Hepatocyte (in vitro differentiated cells): ENCODE results near the gene SGPL1. TPM values are rescaled to one million over a fixed set of nuclear protein-coding genes. Genes with fewer than 3 reads are reported as not detected.

Source experiments
- DNase-seq: peaks from one replicate; pipeline ENCODE4 v3.0.0-alpha.2; 2016; ENCODE audit warnings: low spot score
- H2AFZ ChIP-seq: fragments of 200-600 bp; sonication (generic); 2 replicates; pipeline ENCODE4 v1.6.0; 2016; ENCODE audit warnings: antibody characterized with exemption, mild to moderate bottlenecking
- H3K27ac ChIP-seq: fragments of 200-600 bp; sonication (generic); 2 replicates; pipeline ENCODE4 v1.5.1; 2016; ENCODE audit warnings: mild to moderate bottlenecking
- H3K27me3 ChIP-seq: fragments of 200-600 bp; sonication (generic); 2 replicates; pipeline ENCODE4 v1.6.1; 2016
- H3K36me3 ChIP-seq: fragments of 200-600 bp; sonication (generic); replicated peaks from 2 replicates; pipeline ENCODE4 v1.5.1; 2016; ENCODE audit warnings: low read depth; ENCODE audit not compliant: insufficient read depth
- H3K4me1 ChIP-seq: fragments of 200-600 bp; sonication (generic); 2 replicates; pipeline ENCODE4 v1.5.1; 2016; ENCODE audit warnings: mild to moderate bottlenecking, moderate library complexity; ENCODE audit not compliant: insufficient read depth
- H3K4me2 ChIP-seq: fragments of 200-600 bp; sonication (generic); 2 replicates; pipeline ENCODE4 v1.6.0; 2016
- H3K4me3 ChIP-seq: fragments of 200-600 bp; sonication (generic); 2 replicates; pipeline ENCODE4 v1.5.1; 2016; ENCODE audit warnings: mild to moderate bottlenecking
- H3K79me2 ChIP-seq: fragments of 200-600 bp; sonication (generic); 2 replicates; pipeline ENCODE4 v1.6.0; 2017; ENCODE audit warnings: mild to moderate bottlenecking
- H3K9me2 ChIP-seq: fragments of 200-600 bp; sonication (generic); replicated peaks from 2 replicates; pipeline ENCODE4 v1.6.0; 2017; ENCODE audit warnings: mild to moderate bottlenecking; ENCODE audit not compliant: insufficient read depth
- H3K9me3 ChIP-seq: fragments of 200-600 bp; sonication (generic); 2 replicates; pipeline ENCODE4 v1.5.1; 2016; ENCODE audit warnings: low read depth, mild to moderate bottlenecking
- H4K20me1 ChIP-seq: fragments of 200-600 bp; sonication (generic); 2 replicates; pipeline ENCODE4 v1.6.0; 2016; ENCODE audit warnings: mild to moderate bottlenecking; ENCODE audit not compliant: insufficient read depth, poor library complexity, severe bottlenecking
- EZH2 ChIP-seq: fragments of 200-600 bp; sonication (generic); IDR thresholded peaks from 2 replicates; pipeline ENCODE4 v1.6.1; 2016; ENCODE audit warnings: antibody characterized with exemption, mild to moderate bottlenecking, borderline replicate concordance
- EZH2phosphoT487 ChIP-seq: fragments of 200-600 bp; sonication (generic); IDR thresholded peaks from one replicate; pipeline ENCODE4 v1.6.1; 2018; ENCODE audit warnings: antibody characterized with exemption, mild to moderate bottlenecking, low read depth, moderate library complexity; ENCODE audit not compliant: unreplicated experiment, severe bottlenecking
- WGBS: methylation state at CpG from one replicate; pipeline ENCODE4 v1.1.6; 2016; ENCODE audit warnings: low lambda C conversion rate; ENCODE audit errors: missing lambda C conversion rate; 5-methylcytosine and 5-hydroxymethylcytosine counted together
- polyA plus RNA-seq: library from polyadenylated mRNA; unstranded; fragments of >200 nt; fragmentation: Nextera tagmentation; extraction: Ambion mirVana; gene quantifications from 2 replicates; pipeline ENCODE4 v1.2.1, GENCODE V29; 2016
- total RNA-seq: library from RNA; depleted of rRNA; stranded (reverse); fragments of >200 nt; gene quantifications from 2 replicates; pipeline ENCODE4 v1.2.3, GENCODE V29; 2014
- TF ChIP-seq, protein P1 (sequence below): fragments of 200-600 bp; sonication (generic); IDR thresholded peaks from 2 replicates; pipeline ENCODE4 v1.5.1; 2016; ENCODE audit warnings: antibody characterized with exemption, mild to moderate bottlenecking; ENCODE audit not compliant: poor library complexity

SGPL1 gene
- total and polyA plus RNA-seq, 2 experiments from 2014 or later: 20.2 to 43.5 TPM

DNA sequence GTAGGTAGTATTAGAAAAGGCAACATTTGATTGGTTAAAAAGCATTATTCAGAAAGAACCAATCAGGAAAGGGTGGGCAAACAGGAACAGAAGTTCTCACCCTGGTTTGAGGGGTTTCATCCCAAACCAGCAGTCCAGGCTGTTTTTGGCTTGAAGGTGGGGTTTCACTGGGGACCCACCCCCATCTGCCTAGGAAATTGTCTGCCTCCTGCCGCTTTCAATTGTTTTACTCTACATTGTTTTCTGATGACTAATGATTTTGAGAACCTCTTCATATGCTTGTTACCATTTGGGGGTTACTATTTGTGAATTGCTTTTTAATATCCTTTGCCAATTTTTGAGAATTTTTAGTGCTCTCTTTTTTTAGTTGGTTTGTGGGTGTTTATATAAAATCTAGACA, 75.9 kb downstream of the SGPL1 start:
- Histone ChIP-seq H3K4me2 (no peak overlapping the region), H3K27ac (no peak overlapping the region), H3K9me3 (no peaks in the 10 kb centered on the region), H2AFZ (no peak overlapping the region), H3K4me3 (no peak overlapping the region), H3K36me3 (no peaks in the 10 kb centered on the region), H3K27me3 (no peaks in the 10 kb centered on the region), H3K9me2 (no peaks in the 10 kb centered on the region), H4K20me1 (peaks cover 6% of the 10 kb centered on the region), H3K4me1 (peaks cover 26% of the 10 kb centered on the region), H3K79me2 (peaks cover 10% of the 10 kb centered on the region)
- DNase-seq: no peak
- TF ChIP-seq EZH2phosphoT487 (no peak), EZH2 (no peak)
- TF ChIP-seq, protein P1, sequence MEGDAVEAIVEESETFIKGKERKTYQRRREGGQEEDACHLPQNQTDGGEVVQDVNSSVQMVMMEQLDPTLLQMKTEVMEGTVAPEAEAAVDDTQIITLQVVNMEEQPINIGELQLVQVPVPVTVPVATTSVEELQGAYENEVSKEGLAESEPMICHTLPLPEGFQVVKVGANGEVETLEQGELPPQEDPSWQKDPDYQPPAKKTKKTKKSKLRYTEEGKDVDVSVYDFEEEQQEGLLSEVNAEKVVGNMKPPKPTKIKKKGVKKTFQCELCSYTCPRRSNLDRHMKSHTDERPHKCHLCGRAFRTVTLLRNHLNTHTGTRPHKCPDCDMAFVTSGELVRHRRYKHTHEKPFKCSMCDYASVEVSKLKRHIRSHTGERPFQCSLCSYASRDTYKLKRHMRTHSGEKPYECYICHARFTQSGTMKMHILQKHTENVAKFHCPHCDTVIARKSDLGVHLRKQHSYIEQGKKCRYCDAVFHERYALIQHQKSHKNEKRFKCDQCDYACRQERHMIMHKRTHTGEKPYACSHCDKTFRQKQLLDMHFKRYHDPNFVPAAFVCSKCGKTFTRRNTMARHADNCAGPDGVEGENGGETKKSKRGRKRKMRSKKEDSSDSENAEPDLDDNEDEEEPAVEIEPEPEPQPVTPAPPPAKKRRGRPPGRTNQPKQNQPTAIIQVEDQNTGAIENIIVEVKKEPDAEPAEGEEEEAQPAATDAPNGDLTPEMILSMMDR: no peak
- WGBS: 84% methylated on average over 1 of the region's 1 CpG

DNA sequence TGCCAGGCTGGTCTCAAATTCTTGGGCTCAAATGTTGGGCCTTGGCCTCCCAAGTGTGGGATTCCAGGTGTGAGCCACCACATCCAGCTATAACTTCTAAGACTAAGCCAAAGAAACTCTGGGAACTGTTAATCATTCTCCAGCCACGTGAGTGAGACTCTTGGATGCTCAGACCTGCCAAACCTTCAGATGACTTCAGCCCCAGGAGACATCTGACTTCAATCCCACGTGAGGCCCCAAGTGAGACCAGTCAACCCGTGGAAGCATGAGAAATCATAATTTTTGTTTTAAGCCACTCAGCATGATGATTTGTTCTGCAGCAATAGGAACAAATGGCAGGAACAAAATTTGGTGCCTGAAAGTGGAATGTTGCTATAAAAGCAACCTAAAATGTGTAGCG, 76.9 kb downstream of the SGPL1 start:
- Histone ChIP-seq H2AFZ (no peak overlapping the region), H4K20me1 (no peaks in the 10 kb centered on the region), H3K4me3 (no peak overlapping the region), H3K9me3 (no peaks in the 10 kb centered on the region), H3K79me2 (no peaks in the 10 kb centered on the region), H3K27me3 (no peaks in the 10 kb centered on the region), H3K36me3 (no peaks in the 10 kb centered on the region), H3K4me2 (no peak overlapping the region), H3K9me2 (no peaks in the 10 kb centered on the region), H3K4me1 (peaks cover 17% of the 10 kb centered on the region), H3K27ac (no peak overlapping the region)
- TF ChIP-seq EZH2 (no peak), EZH2phosphoT487 (no peak)
- TF ChIP-seq, protein P1: no peak
- DNase-seq: no peak
- WGBS: 90% methylated on average over 4 of the region's 4 CpGs

GRCh38 chr10:70893227-70894006, 77.7 kb downstream of the SGPL1 start:
- no peak overlapping the region for H3K4me2 ChIP-seq
- TF ChIP-seq EZH2phosphoT487: no peak
- TF ChIP-seq, protein P1: no peak
- TF ChIP-seq EZH2: no peak

More at GRCh38 chr10:70893227-70894006, 77.7 kb downstream of the SGPL1 start:
- no peak for DNase-seq
- H3K27me3 ChIP-seq: no peaks in the 10 kb centered on the region
- H3K9me2 ChIP-seq: no peaks in the 10 kb centered on the region
- no peaks in the 10 kb centered on the region for H3K79me2 ChIP-seq
- H3K27ac ChIP-seq: no peak overlapping the region
- no peak overlapping the region for H2AFZ ChIP-seq
- 84% methylated on average over 10 of the region's 10 CpGs for WGBS
- no peaks in the 10 kb centered on the region for H3K9me3 ChIP-seq
- no peaks in the 10 kb centered on the region for H4K20me1 ChIP-seq
- H3K36me3 ChIP-seq: no peaks in the 10 kb centered on the region
- peaks cover 17% of the 10 kb centered on the region for H3K4me1 ChIP-seq
- H3K4me3 ChIP-seq: no peak overlapping the region
